H1 (cell line): ENCODE results near the gene ALK. TPM values are rescaled to one million over a fixed set of nuclear protein-coding genes. Genes with fewer than 3 reads are reported as not detected.

Experiments
- CTCF ChIA-PET: fragments of 300-600 bp; sonication (Branson Sonifier 250); formaldehyde crosslinking; loops from one replicate; lab custom pipeline; 2021; ENCODE audit not compliant: partially characterized antibody; lab: Charles Lee
- POLR2A ChIA-PET: fragments of 300-600 bp; sonication (Branson Sonifier 250); formaldehyde crosslinking; loops from one replicate; lab custom pipeline; 2021; ENCODE audit warnings: inconsistent platforms; ENCODE audit not compliant: partially characterized antibody; lab: Charles Lee
- DNase-seq, 2 experiments: peaks; one replicate each; pipeline versions ENCODE4 v3.0.0 to v3.0.0-alpha.2; 2010 to 2022; ENCODE audit warnings: low spot score in 2 of 2, low read depth in 1 of 2, mixed read lengths in 1 of 2
- FAIRE-seq: peaks from 2 replicates; lab custom pipeline; 2011; peaks lifted over from hg19 to GRCh38; lab: Jason Lieb, UNC
- H2AFZ ChIP-seq: 2 replicates; pipeline ENCODE4 v1.8.1; 2012; ENCODE audit warnings: low read length, inconsistent platforms
- H2AK5ac ChIP-seq: 2 replicates; pipeline ENCODE4 v1.6.1; 2013; ENCODE audit warnings: low read depth, low read length
- H2BK120ac ChIP-seq: replicated peaks from 2 replicates; pipeline ENCODE3; 2013; ENCODE audit warnings: low read depth, low read length, inconsistent platforms
- H2BK12ac ChIP-seq: 2 replicates; pipeline ENCODE4 v1.6.1; 2013; ENCODE audit warnings: low read depth, low read length
- H2BK15ac ChIP-seq: 2 replicates; pipeline ENCODE4 v1.6.1; 2013; ENCODE audit warnings: low read length
- H2BK20ac ChIP-seq: 2 replicates; pipeline ENCODE4 v1.6.1; 2013; ENCODE audit warnings: low read length
- H2BK5ac ChIP-seq: 2 replicates; pipeline ENCODE4 v1.6.1; 2013; ENCODE audit warnings: low read depth, low read length
- H3K14ac ChIP-seq: 2 replicates; pipeline ENCODE4 v1.6.1; 2013; ENCODE audit warnings: inconsistent platforms; ENCODE audit not compliant: insufficient read length
- H3K18ac ChIP-seq: 2 replicates; pipeline ENCODE4 v1.6.1; 2013; ENCODE audit warnings: low read length; ENCODE audit errors: extremely low read depth
- H3K23ac ChIP-seq: 2 replicates; pipeline ENCODE4 v1.6.1; 2013; ENCODE audit warnings: inconsistent platforms; ENCODE audit not compliant: insufficient read length
- H3K23me2 ChIP-seq: 2 replicates; pipeline ENCODE4 v1.6.1; 2013; ENCODE audit warnings: low read depth, low read length
- H3K27ac ChIP-seq: 2 replicates; pipeline ENCODE4 v1.6.1; 2011; ENCODE audit warnings: low read depth, low read length, inconsistent platforms
- H3K27me3 ChIP-seq, 4 experiments: replicated peaks in 1 of 4; 1 replicate in 1 of 4; 2 replicates in 3 of 4; pipeline versions ENCODE4 v1.6.1 to v1.8.1; 2011 to 2013; ENCODE audit warnings: low read length in 3 of 4, mild to moderate bottlenecking in 3 of 4, inconsistent platforms in 2 of 4, mixed read lengths in 2 of 4, moderate library complexity in 1 of 4; ENCODE audit not compliant: control insufficient read depth in 3 of 4, insufficient read depth in 3 of 4; ENCODE audit errors: extremely low read depth in 1 of 4
- H3K36me3 ChIP-seq, 4 experiments: 2 replicates each; pipeline versions ENCODE4 v1.6.1 to v1.8.1; 2011 to 2013; ENCODE audit warnings: mild to moderate bottlenecking in 4 of 4, low read length in 3 of 4, moderate library complexity in 2 of 4, control low read depth in 1 of 4, inconsistent platforms in 1 of 4; ENCODE audit not compliant: insufficient read depth in 4 of 4, control insufficient read depth in 2 of 4
- H3K4ac ChIP-seq: replicated peaks from 2 replicates; pipeline ENCODE3; 2013; ENCODE audit warnings: low read length, low read depth, mixed read lengths, inconsistent platforms; ENCODE audit not compliant: insufficient read length
- H3K4me1 ChIP-seq, 4 experiments: replicated peaks in 1 of 4; 1 replicate in 1 of 4; 2 replicates in 3 of 4; pipeline versions ENCODE4 v1.6.1 to v1.8.1; 2011 to 2013; ENCODE audit warnings: low read length in 3 of 4, inconsistent platforms in 2 of 4, mixed read lengths in 1 of 4; ENCODE audit not compliant: insufficient read depth in 4 of 4, control insufficient read depth in 3 of 4
- H3K4me2 ChIP-seq, 2 experiments: 2 replicates each; pipeline versions ENCODE4 v1.6.1 to v1.8.1; 2011 to 2013; ENCODE audit warnings: low read depth in 2 of 2, low read length in 2 of 2, control low read depth in 1 of 2, inconsistent platforms in 1 of 2, mild to moderate bottlenecking in 1 of 2; ENCODE audit not compliant: insufficient read depth in 1 of 2
- H3K4me3 ChIP-seq, 4 experiments: fragments of 200-600, 300-600 bp in 1 of 4; sonication (generic), shearing (Covaris generic), sonication (Bioruptor Twin) in 1 of 4; 2 replicates each; pipeline versions ENCODE4 v1.5.1 to v1.8.1; 2011 to 2016; ENCODE audit warnings: low read length in 4 of 4, low read depth in 3 of 4, control low read depth in 2 of 4, inconsistent platforms in 2 of 4, mild to moderate bottlenecking in 2 of 4, mixed read lengths in 1 of 4, moderate library complexity in 1 of 4; ENCODE audit not compliant: insufficient read depth in 2 of 4; ENCODE audit errors: extremely low read depth in 1 of 4
- H3K56ac ChIP-seq: replicated peaks from 2 replicates; pipeline ENCODE3; 2013; ENCODE audit warnings: low read depth, mild to moderate bottlenecking, mixed read lengths, low read length, inconsistent platforms; ENCODE audit not compliant: insufficient read length
- H3K79me1 ChIP-seq: 2 replicates; pipeline ENCODE4 v1.6.1; 2013; ENCODE audit warnings: low read depth, low read length, control low read depth
- H3K79me2 ChIP-seq, 2 experiments: 2 replicates each; pipeline versions ENCODE4 v1.6.1 to v1.8.1; 2012 to 2013; ENCODE audit warnings: low read length in 2 of 2, mild to moderate bottlenecking in 2 of 2, inconsistent platforms in 1 of 2; ENCODE audit not compliant: insufficient read depth in 2 of 2, control insufficient read depth in 1 of 2
- H3K9ac ChIP-seq, 4 experiments: replicated peaks in 1 of 4; 1 replicate in 1 of 4; 2 replicates in 3 of 4; pipeline versions ENCODE4 v1.6.1 to v1.8.1; 2011 to 2013; ENCODE audit warnings: low read depth in 3 of 4, low read length in 3 of 4, control low read depth in 2 of 4, mild to moderate bottlenecking in 2 of 4, moderate library complexity in 2 of 4, inconsistent platforms in 1 of 4; ENCODE audit errors: extremely low read depth in 1 of 4
- H3K9me3 ChIP-seq, 2 experiments: 2 replicates each; pipeline versions ENCODE4 v1.6.1 to v1.8.1; 2012 to 2013; ENCODE audit warnings: mild to moderate bottlenecking in 2 of 2, moderate library complexity in 2 of 2, control low read depth in 1 of 2, inconsistent platforms in 1 of 2, low read depth in 1 of 2, low read length in 1 of 2, mixed read lengths in 1 of 2; ENCODE audit not compliant: insufficient read depth in 2 of 2
- H4K20me1 ChIP-seq, 2 experiments: replicated peaks in 1 of 2; 2 replicates each; pipeline versions ENCODE3 to v1.8.1; 2011 to 2013; ENCODE audit warnings: inconsistent platforms in 2 of 2, low read length in 2 of 2, mild to moderate bottlenecking in 1 of 2; ENCODE audit not compliant: insufficient read depth in 2 of 2, control insufficient read depth in 1 of 2
- H4K5ac ChIP-seq: 2 replicates; pipeline ENCODE4 v1.6.1; 2013; ENCODE audit warnings: low read length, low read depth, mixed read lengths, inconsistent platforms; ENCODE audit not compliant: insufficient read length
- H4K8ac ChIP-seq: 2 replicates; pipeline ENCODE4 v1.8.0; 2013; ENCODE audit warnings: mild to moderate bottlenecking, moderate library complexity, low read length, inconsistent platforms; ENCODE audit not compliant: insufficient read depth; ENCODE audit errors: extremely low read depth
- H4K91ac ChIP-seq: replicated peaks from 2 replicates; pipeline ENCODE3; 2013; ENCODE audit warnings: low read length, mixed read lengths, inconsistent platforms; ENCODE audit not compliant: insufficient read length
- EGR1 ChIP-seq: IDR thresholded peaks from 2 replicates; pipeline ENCODE4 v1.6.1; 2011; ENCODE audit warnings: low read depth, low read length, borderline replicate concordance
- MAX ChIP-seq: IDR thresholded peaks from 2 replicates; pipeline ENCODE4 v1.6.1; 2012; ENCODE audit warnings: inconsistent platforms
- RAD21 ChIP-seq, 2 experiments: IDR thresholded peaks in 1 of 2; conservative IDR thresholded peaks in 1 of 2; 2 replicates each; pipeline ENCODE4 v1.6.1; 2011; ENCODE audit warnings: low read depth in 2 of 2, low read length in 2 of 2, improper control_type of control experiment in 1 of 2, inconsistent platforms in 1 of 2, mild to moderate bottlenecking in 1 of 2, moderate library complexity in 1 of 2
- RBBP5 ChIP-seq: IDR thresholded peaks from 2 replicates; pipeline ENCODE4 v1.7.1; 2012; ENCODE audit warnings: low read depth, mild to moderate bottlenecking, inconsistent platforms, low read length, moderate library complexity, borderline replicate concordance
- WGBS, 2 experiments: shearing (Covaris generic) in 1 of 2; methylation state at CpG; one replicate each; pipeline versions ENCODE4 v1.1.6 to v1.1.7; 2013 to 2015; ENCODE audit warnings: low lambda C conversion rate in 2 of 2, mixed read lengths in 2 of 2, inconsistent platforms in 1 of 2, low coverage in 1 of 2, missing lambda C conversion rate in 1 of 2; ENCODE audit not compliant: insufficient replicate concordance in 2 of 2, insufficient coverage in 1 of 2, insufficient read length in 1 of 2; ENCODE audit errors: extremely low coverage in 1 of 2, missing lambda C conversion rate in 1 of 2; 5-methylcytosine and 5-hydroxymethylcytosine counted together
- polyA plus RNA-seq, 7 experiments: library from polyadenylated mRNA; depleted of rRNA in 3 of 7; stranded (reverse) in 5 of 7; unstranded in 2 of 7; fragments of >200 nt in 5 of 7; fragments of 200-250 nt in 2 of 7; gene quantifications; 1 replicate in 5 of 7; 2 replicates in 1 of 7; 4 replicates in 1 of 7; pipeline versions ENCODE4 v1.2.1 to v1.2.3, GENCODE V29; 2011 to 2013; ENCODE audit warnings: missing spikeins in 2 of 7, mixed read lengths in 2 of 7
- total RNA-seq: library from RNA; stranded (reverse); fragmentation: NEBNext Ultra II Directional; extraction: Animal tissue kit (Norgen Biotek cat#: 25700); gene quantifications from 2 replicates; pipeline ENCODE4 v1.2.1, GENCODE V29; 2021

Gene ALK
- total and polyA plus RNA-seq, 2 of the 8 experiments (the other 6 are each of a cell fraction or from before 2014, with no cell fraction given), result 0.02 to 0.09 TPM

GRCh38 chr2:29517413-29517812 lies 404.0 kb downstream of the ALK start:
- H3K56ac ChIP-seq, result no peak overlapping the region
- no peak for FAIRE-seq
- CTCF ChIA-PET, result interaction anchor here (1.5 to 1.6 kb wide), 2 partner anchors 208 to 222 kb away, joined by 4 read pairs; no protein-coding TSS in a partner anchor
- TF ChIP-seq MAX, result no peak
- no peak for TF ChIP-seq EGR1
- no peak for TF ChIP-seq RAD21 (IDR thresholded peaks at IDR 0.05 in 1 of 2, conservative IDR thresholded peaks at IDR 0.05 in 1 of 2; ENCODE audit: low read depth in 2 of 2, low read length in 2 of 2)
- TF ChIP-seq RBBP5, result no peak

More at GRCh38 chr2:29517413-29517812, 404.0 kb downstream of the ALK start:
- H3K27ac ChIP-seq, result no peak overlapping the region
- H2BK120ac ChIP-seq, result no peak overlapping the region
- no peaks in the 10 kb centered on the region for H4K20me1 ChIP-seq
- H2BK5ac ChIP-seq, result no peak overlapping the region
- no peak overlapping the region for H2BK20ac ChIP-seq
- H3K79me1 ChIP-seq, result no peaks in the 10 kb centered on the region
- H3K4me3 ChIP-seq, result no peak overlapping the region
- H3K36me3 ChIP-seq, result no peaks in the 10 kb centered on the region
- no peak overlapping the region for H2AK5ac ChIP-seq
- 82% methylated on average over 2 of the region's 2 CpGs; no CpG with 5 or more reads in 1 of the 2 experiments for WGBS, 2 experiments
- H3K23me2 ChIP-seq, result no peaks in the 10 kb centered on the region
- no peak overlapping the region for H3K9ac ChIP-seq
- peaks cover 0 to 4% (median 3%) of the 10 kb centered on the region in 4 experiments; a peak in 2 of 7 replicates for H3K4me1 ChIP-seq
- no peak overlapping the region for H2AFZ ChIP-seq
- H4K8ac ChIP-seq, result no peak overlapping the region
- no peak overlapping the region for H2BK12ac ChIP-seq
- no peak overlapping the region for H3K14ac ChIP-seq
- H3K23ac ChIP-seq, result no peak overlapping the region
- no peak for DNase-seq
- POLR2A ChIA-PET, result no interaction called here
- H4K91ac ChIP-seq, result no peak overlapping the region
- H4K5ac ChIP-seq, result no peak overlapping the region
- no peak overlapping the region for H3K18ac ChIP-seq
- no peak overlapping the region for H3K4ac ChIP-seq
- no peak overlapping the region for H3K4me2 ChIP-seq
- no peaks in the 10 kb centered on the region for H3K79me2 ChIP-seq
- H3K27me3 ChIP-seq, result no peaks in the 10 kb centered on the region
- no peaks in the 10 kb centered on the region; a peak in 1 of 4 replicates for H3K9me3 ChIP-seq
- H2BK15ac ChIP-seq, result no peak overlapping the region
